ENCODE measurements around the gene CPEB2.

The CPEB2 gene

GRCh38 chr4:15005474-15006115 is 3.3 kb downstream of the CPEB2 start:
- H3K4me3 ChIP-seq (ENCODE audit: low read depth, low read length) = peak overlapping the region; percentile 75
- H3K9me3 ChIP-seq (ENCODE audit: severe bottlenecking) = no peaks in the 10 kb centered on the region
- H3K27ac ChIP-seq = peak overlapping the region; percentile 79
- no peaks in the 10 kb centered on the region; the same call in 1 of the 2 replicates for H3K36me3 ChIP-seq
- DNase-seq = no peak
- H3K27me3 ChIP-seq (ENCODE audit: insufficient read depth, low read depth, severe bottlenecking) = no peaks in the 10 kb centered on the region
- TF ChIP-seq CTCF (IDR thresholded peaks at IDR 0.05; ENCODE audit: low read depth, low read length) = no peak

GRCh38 chr4:15006416-15007024 is 4.2 kb downstream of the CPEB2 start:
- peaks cover 2% of the 10 kb centered on the region; the same call in 1 of the 2 replicates for H3K36me3 ChIP-seq
- no peaks in the 10 kb centered on the region for H3K9me3 ChIP-seq (ENCODE audit: severe bottlenecking)
- H3K27me3 ChIP-seq (ENCODE audit: insufficient read depth, low read depth, severe bottlenecking) = no peaks in the 10 kb centered on the region
- no peak overlapping the region for H3K4me3 ChIP-seq (ENCODE audit: low read depth, low read length)
- H3K27ac ChIP-seq = no peak overlapping the region
- TF ChIP-seq CTCF (IDR thresholded peaks at IDR 0.05; ENCODE audit: low read depth, low read length) = peak; percentile 19; the same call in 1 of the 2 replicates
- no peak for DNase-seq

- no peaks in the 10 kb centered on the region for H3K9me3 ChIP-seq (ENCODE audit: severe bottlenecking)
- no peak for TF ChIP-seq CTCF (IDR thresholded peaks at IDR 0.05; ENCODE audit: low read depth, low read length)
- peaks cover 9% of the 10 kb centered on the region for H3K36me3 ChIP-seq
- no peak for DNase-seq
- H3K27me3 ChIP-seq (ENCODE audit: insufficient read depth, low read depth, severe bottlenecking) = no peaks in the 10 kb centered on the region
- H3K4me3 ChIP-seq (ENCODE audit: low read depth, low read length) = no peak overlapping the region
- no peak overlapping the region for H3K27ac ChIP-seq
Observed at GRCh38 chr4:15007201-15007600, 4.9 kb downstream of the CPEB2 start.

GRCh38 chr4:15010038-15010585 is 7.8 kb downstream of the CPEB2 start:
- no peak overlapping the region for H3K27ac ChIP-seq
- no peak overlapping the region for H3K4me3 ChIP-seq (ENCODE audit: low read depth, low read length)
- no peaks in the 10 kb centered on the region for H3K27me3 ChIP-seq (ENCODE audit: insufficient read depth, low read depth, severe bottlenecking)
- no peaks in the 10 kb centered on the region for H3K9me3 ChIP-seq (ENCODE audit: severe bottlenecking)
- DNase-seq = no peak
- H3K36me3 ChIP-seq = peaks cover 9% of the 10 kb centered on the region
- TF ChIP-seq CTCF (IDR thresholded peaks at IDR 0.05; ENCODE audit: low read depth, low read length) = no peak

- H3K36me3 ChIP-seq = peaks cover 9% of the 10 kb centered on the region
Observed at GRCh38 chr4:15011166-15011565, 8.9 kb downstream of the CPEB2 start.

More at GRCh38 chr4:15011166-15011565, 8.9 kb downstream of the CPEB2 start:
- no peaks in the 10 kb centered on the region for H3K27me3 ChIP-seq (ENCODE audit: insufficient read depth, low read depth, severe bottlenecking)
- H3K9me3 ChIP-seq (ENCODE audit: severe bottlenecking) = no peaks in the 10 kb centered on the region
- no peak overlapping the region for H3K4me3 ChIP-seq (ENCODE audit: low read depth, low read length)
- H3K27ac ChIP-seq = no peak overlapping the region
- DNase-seq = peak; percentile 19
- no peak for TF ChIP-seq CTCF (IDR thresholded peaks at IDR 0.05; ENCODE audit: low read depth, low read length)

Data from WERI-Rb-1 (cell line).